ENCODE data around the gene MPRIP.
"Not testable (repeated sequence)": the region's sequence is repeated elsewhere in the genome, so short reads cannot be mapped to it uniquely, and the experiment has no call there.

The MPRIP gene

DNA sequence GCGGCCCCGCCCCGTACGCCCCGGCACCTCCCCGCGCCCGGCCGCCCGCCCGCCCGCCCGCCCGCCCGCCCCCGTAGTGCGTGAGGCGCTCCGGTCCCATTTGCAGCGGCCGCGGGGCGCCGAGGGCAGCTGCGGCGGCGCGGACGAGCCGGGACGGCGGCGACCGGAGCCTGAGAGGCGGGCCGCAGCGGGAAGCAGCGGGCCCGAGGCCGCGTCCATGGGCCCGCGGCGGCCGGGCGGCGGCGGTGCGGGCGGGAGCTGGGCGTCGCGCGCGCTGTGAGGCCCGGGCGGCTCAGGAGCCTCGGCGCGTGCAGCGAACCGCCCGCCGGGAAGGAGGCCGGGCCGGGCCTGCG, at the start of gene MPRIP:
TSS of gene MPRIP (plus strand) at position 74 of the 353 bp plus-strand sequence. CDS start 392 bp downstream, outside the sequence.
- no peak for FAIRE-seq

- FAIRE-seq: no peak
Measured at GRCh38 chr17:16994631-16995030, 47.6 kb upstream of the MPRIP start.

GRCh38 chr17:16995930-16996329, 46.3 kb upstream of the MPRIP start:
- no peak for FAIRE-seq

DNA sequence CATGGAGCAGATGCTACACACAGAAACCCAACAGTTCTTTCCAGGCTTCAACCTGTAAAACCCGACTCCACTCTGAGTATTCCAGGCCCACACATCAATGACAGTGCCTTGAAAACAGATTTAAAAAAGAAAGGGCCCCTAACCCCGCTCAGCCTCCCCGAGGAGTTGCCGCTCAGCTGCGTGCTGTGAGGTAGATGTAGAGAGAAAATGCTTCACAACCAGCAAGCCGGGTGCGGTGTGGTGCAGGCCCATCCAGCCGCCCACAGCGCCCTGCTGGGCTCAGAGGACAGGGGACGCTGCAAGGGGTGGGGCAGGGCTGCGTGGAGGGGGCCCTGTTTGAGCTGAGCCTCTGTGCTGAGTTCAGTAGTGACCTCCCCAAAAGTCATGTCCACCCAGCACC, 45.5 kb upstream of the MPRIP start:
- FAIRE-seq: not testable (repeated sequence)

GRCh38 chr17:16997514-16998429, 44.5 kb upstream of the MPRIP start:
- no peak for FAIRE-seq

GRCh38 chr17:16999931-17000625, 42.2 kb upstream of the MPRIP start:
- FAIRE-seq: no peak

DNA sequence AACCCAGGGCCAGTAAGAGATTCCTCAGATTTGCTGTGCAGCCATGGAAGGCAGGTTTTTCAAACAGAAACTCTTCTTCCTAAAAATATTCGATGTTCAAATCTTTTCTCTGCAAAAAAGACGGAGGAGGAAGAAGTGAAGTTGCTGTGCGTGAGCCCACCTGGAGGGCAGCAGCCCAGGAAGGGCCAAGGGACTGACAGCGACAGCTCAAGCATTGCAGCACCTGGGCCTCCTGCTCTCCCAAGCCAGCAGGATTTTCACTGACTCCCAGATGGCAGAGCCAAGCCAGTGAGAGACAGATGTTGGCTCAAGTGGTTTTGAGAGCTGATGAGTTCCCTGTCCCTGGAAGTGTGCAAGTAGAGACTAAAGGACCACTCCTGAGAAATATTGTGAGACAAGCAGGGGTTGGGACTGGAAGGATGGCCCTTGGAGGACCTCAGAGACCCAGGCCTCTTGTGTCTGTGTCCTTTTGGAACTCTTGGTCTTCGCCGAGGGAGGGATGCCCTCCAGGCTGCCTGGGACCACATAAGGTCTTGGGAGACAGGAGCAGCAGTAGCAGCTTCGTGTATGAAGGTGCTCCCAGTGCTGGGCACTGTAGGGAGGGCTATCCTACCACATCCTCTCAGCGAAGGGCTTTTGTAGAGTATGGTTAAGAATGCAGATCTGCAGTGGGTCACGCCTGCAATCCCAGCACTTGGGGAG, 41.0 kb upstream of the MPRIP start:
- no peak for FAIRE-seq

DNA sequence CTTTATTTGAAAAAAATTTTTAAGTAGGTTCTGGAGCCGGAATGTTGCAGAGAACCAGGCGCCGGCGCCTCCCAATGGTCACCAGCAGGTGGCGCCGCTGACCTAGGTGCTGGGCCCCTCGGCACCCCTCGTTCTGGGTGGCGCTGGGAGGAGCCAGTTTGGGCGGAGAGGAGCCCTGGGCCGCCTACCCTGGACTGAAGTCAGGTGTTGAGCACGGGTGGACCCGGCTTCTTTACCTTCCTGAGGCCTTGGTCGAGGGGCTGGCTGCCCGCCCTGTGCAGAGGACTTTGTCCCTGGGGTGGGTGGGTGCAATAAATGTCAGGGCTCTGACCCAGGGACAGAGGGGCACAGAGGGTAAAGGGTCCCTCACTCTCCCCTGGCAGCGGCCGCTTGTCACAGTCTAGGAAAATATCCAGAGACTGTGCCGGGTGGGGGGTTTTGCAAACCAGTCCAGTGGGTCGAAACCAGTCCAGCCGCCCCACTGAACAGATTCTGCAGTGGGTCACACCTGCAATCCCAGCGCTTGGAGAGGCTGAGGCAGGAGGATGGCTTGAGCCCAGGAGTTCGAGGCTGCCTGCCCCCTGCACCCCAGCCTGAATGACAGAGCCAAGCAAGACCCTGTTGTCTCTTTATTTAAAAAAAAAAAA, 40.3 kb upstream of the MPRIP start:
- FAIRE-seq: peak; percentile 79

- FAIRE-seq: not testable (repeated sequence)
Measured at GRCh38 chr17:17002731-17003715, 39.2 kb upstream of the MPRIP start.

- FAIRE-seq: no peak
Measured at GRCh38 chr17:17004251-17004996, 37.8 kb upstream of the MPRIP start.

- FAIRE-seq: not testable (repeated sequence)
Measured at GRCh38 chr17:17004997-17005614, 37.2 kb upstream of the MPRIP start.

DNA sequence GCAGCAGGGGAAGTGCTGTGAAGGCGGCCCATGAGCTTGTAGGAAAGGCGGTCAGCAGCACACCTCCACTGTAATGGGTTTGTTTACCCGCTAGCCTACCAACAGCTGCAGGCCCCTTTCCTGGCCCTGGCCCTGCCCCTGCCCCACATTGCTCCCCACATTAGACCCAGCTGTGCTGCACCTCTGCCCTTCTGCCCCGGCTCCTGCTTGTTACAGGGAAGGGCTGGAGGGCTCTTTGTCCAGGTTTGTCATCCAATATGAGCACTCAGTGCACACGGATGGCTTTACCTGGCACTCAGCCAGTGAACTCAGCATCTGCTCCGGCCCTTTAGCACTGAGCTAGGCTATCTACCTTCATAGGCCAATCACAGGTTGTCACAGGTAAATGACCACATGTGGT, 34.4 kb upstream of the MPRIP start:
- not testable (repeated sequence) for FAIRE-seq

GRCh38 chr17:17008621-17009397, 33.4 kb upstream of the MPRIP start:
- not testable (repeated sequence) for FAIRE-seq

- not testable (repeated sequence) for FAIRE-seq
Measured at GRCh38 chr17:17009972-17010371, 32.3 kb upstream of the MPRIP start.

DNA sequence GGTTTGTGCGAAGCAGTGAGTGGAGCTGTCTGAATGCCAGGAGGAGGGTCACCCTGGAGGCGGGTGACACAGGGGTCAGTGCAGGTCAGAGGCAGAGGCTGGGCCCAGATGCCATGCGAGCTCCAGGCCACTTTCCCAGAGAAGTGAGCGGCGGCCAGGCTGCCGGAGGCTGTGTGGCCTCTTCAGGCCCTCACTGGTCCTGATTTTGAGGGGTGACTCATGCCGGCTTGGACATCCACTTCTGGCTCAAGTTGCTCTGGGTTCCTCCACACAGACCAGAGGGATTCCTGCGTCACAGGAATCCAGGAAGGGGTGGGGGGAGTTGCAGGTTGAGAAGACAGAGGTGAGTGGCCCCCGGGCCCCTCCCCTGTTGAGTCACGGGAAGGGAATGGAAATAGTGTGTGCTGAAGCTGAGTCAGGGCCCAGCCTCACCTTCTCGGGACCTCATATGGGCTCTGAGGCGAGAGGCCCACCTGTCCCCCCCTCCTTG, 31.7 kb upstream of the MPRIP start:
- not testable (repeated sequence) for FAIRE-seq

DNA sequence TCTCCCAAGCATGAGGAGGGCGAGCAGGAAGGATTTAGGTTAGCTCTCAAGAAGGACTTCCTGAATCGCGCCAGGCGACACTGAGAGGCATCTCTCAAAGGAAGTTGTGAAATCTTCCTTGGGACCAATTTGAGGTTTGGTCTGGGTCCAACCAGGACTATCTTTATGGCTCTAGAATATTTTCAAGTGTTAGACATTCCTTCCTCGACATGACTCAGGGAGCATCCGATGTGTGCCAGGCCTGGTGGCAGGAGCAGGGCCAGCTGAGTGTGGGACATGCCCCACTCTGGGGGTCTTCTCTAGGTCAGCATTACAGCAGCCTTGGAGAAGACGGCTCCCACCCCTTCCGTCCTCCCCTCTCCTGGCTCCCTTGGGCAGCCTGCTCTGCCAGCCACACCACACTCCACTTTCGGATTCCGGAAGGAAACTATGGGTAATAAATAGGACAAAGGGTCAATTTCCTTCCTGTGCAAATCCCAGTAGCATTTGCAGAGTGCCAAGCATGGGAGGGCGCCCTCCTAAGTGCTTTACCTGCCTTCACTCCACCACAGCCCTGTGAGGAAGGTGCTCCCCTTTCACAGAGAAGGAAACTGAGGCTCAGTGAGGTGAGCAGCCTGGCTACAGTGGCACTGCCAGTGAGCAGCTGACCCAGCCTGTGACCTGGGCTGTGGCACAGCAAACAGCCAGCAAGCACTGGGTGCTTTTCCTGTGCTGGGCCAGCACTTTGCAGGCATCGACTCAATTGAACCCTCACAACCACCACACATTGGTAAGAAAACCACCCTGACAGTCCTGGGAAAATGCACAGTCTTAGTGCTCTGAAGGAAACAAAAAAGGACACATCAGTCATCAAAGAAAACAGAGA, 31.0 kb upstream of the MPRIP start:
- not testable (repeated sequence) for FAIRE-seq

DNA sequence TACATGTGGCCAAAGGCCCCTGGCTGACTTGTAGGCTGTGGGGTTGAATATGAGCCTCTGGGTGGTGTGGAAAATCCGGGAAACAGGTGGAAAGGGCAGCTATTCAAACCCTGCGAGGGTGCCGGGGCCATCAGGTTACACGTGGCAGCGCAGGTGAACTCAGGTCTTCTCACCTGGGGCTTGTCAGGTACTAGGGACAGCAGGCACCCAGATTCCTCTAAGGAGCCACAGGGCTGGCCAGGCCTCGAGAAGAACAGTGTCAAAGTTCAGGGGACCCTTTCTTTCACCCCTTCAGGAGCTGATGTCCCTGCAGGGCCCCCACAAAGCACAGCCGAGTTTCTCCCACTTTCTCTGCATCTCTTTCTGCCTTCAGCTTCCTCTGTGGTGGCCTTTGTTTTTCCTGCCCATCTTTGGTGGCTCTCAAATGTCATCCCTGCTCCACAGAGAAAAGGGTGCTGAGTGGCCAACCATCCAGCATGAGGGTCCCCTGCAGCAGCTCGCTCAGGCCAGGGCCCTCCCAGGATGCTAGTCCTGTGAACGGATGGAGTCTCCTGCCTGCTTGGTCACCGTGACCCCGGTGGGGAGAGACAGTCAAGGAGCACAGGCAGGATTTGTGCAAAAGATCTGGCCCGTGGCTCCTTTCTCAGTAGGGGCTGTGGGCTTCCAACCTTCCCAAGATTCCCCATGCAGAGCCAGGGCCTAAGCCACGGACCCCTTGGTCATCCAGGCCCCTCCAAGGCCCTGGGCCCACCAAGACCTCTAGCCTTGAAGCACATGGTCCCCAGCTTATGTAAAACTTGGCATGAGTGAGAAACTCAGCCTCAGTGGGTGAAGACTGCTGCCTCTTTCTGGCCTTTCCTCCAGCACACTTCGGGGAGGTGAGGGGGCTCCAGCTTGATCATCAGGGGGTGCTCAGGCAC, 28.2 kb upstream of the MPRIP start:
- not testable (repeated sequence) for FAIRE-seq
